ENCODE results near the gene PRICKLE3.

DNA sequence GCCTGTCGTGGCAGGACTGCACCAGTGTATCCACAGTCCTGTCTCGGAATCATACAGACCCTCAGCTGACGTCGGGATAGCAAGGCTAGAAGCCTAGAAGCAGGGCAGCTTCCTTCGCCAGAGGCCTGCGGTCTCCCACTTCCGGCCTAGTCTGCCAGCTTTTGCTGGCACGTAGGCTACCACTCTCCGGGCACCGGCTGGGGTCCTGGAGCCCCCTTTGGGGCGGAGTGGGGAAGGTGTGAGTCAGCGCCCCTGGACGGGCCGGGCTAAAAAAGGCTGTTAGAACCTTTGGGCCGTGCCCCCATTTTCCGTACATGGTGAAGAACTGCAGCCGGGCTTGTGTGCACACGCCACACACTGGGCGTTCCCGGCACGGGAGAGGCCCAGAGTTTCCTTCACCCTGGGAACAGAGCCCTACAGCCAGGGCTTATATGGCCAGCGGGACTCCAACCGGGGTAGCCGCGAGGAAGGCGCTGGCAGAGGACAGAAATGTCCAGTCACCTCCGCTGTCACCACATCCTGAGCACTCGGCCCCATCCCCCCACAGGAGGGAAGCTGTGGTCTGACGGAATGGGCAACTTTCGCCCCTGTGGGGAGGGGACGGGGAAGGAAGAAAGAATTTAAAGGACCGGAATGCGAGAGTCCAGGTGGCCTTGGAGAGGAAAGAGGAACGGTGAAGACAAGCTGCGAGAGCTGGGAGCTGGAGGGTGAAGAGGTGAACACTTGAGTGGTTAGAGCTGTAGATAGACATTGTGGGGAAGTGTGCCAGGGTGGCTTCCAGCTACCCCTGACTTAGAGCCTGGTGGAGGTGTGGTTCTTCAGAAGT is 19.0 kb downstream of the PRICKLE3 start:
- TF ChIP-seq CTCF (IDR thresholded peaks at IDR 0.05; ENCODE audit: low read length) (no peak), EZH2 (IDR thresholded peaks at IDR 0.05; ENCODE audit: borderline replicate concordance, low read length) (no peak)

Measured in OCI-LY1 (cell line).